B cell (primary cell): Measurements from ENCODE around the gene POLN. TPM values are rescaled to one million over a fixed set of nuclear protein-coding genes. Genes with fewer than 3 reads are reported as not detected.
A peak's percentile ranks its signal among the peaks of the same experiment; 100 is the strongest.

Experiments
- ATAC-seq: fragments of 200-7000 bp; cut with Tn5 transposase; one replicate; pipeline ENCODE4 v1.10.0; 2021; ENCODE audit warnings: low read depth, mild to moderate bottlenecking, moderate number of reproducible peaks, moderate library complexity
- CTCF ChIA-PET: fragments of 350-600 bp; sonication (Branson Sonifier 250); formaldehyde crosslinking; loops from one replicate; lab custom pipeline; 2021; ENCODE audit warnings: antibody characterized with exemption, inconsistent platforms; lab: Charles Lee
- POLR2A ChIA-PET: fragments of 350-600 bp; sonication (Branson Sonifier 250); formaldehyde crosslinking; loops from one replicate; lab custom pipeline; 2021; ENCODE audit warnings: antibody characterized with exemption; lab: Charles Lee
- DNase-seq: peaks from one replicate; pipeline ENCODE4 v3.0.0; 2013
- H2AFZ ChIP-seq: 2 replicates; pipeline ENCODE4 v1.6.1; 2012; ENCODE audit warnings: mild to moderate bottlenecking, low read depth, low read length; ENCODE audit not compliant: insufficient read depth, poor library complexity, severe bottlenecking
- H3K27ac ChIP-seq, 2 donors: 1 replicate in 1 of 2; 2 replicates in 1 of 2; pipeline ENCODE4 v1.5.1; 2012 to 2013; ENCODE audit warnings: low read length in 2 of 2, mild to moderate bottlenecking in 2 of 2, moderate library complexity in 1 of 2
- H3K27me3 ChIP-seq, 4 experiments: fragments of 200-600 bp in 1 of 4; sonication (generic) in 1 of 4; replicated peaks in 1 of 4; 1 replicate in 2 of 4; 2 replicates in 2 of 4; pipeline versions ENCODE4 v1.6.1 to v1.7.0; 2013 to 2016; ENCODE audit warnings: low read length in 3 of 4, mild to moderate bottlenecking in 2 of 4, mixed read lengths in 1 of 4, moderate library complexity in 1 of 4; ENCODE audit not compliant: insufficient read depth in 4 of 4, control insufficient read depth in 3 of 4; ENCODE audit errors: control extremely low read depth in 1 of 4
- H3K36me3 ChIP-seq, 2 experiments: replicated peaks in 1 of 2; 1 replicate in 1 of 2; 2 replicates in 1 of 2; pipeline versions ENCODE4 v1.6.1 to v1.7.1; 2013; ENCODE audit warnings: low read length in 1 of 2; ENCODE audit not compliant: insufficient read depth in 2 of 2, control insufficient read depth in 1 of 2; ENCODE audit errors: control extremely low read depth in 1 of 2, extremely low read depth in 1 of 2
- H3K4me1 ChIP-seq, 2 donors: fragments of 200-600 bp in 1 of 2; sonication (generic) in 1 of 2; 1 replicate in 1 of 2; 2 replicates in 1 of 2; pipeline versions ENCODE4 v1.5.1 to v1.6.1; 2013 to 2017; ENCODE audit warnings: low read length in 2 of 2; ENCODE audit not compliant: control insufficient read depth in 2 of 2, insufficient read depth in 2 of 2
- H3K4me2 ChIP-seq: replicated peaks from 2 replicates; pipeline ENCODE3; 2012; ENCODE audit warnings: mild to moderate bottlenecking, low read depth, low read length; ENCODE audit not compliant: poor library complexity, severe bottlenecking
- H3K4me3 ChIP-seq, 5 experiments: fragments of 200-600 bp in 1 of 5; sonication (generic) in 1 of 5; 1 replicate in 3 of 5; 2 replicates in 2 of 5; pipeline versions ENCODE4 v1.5.1 to v1.7.0; 2011 to 2016; ENCODE audit warnings: low read length in 4 of 5, mild to moderate bottlenecking in 4 of 5, low read depth in 2 of 5, control low read depth in 1 of 5, moderate library complexity in 1 of 5; ENCODE audit not compliant: insufficient read depth in 1 of 5; ENCODE audit errors: control extremely low read depth in 1 of 5, extremely low read depth in 1 of 5
- H3K79me2 ChIP-seq: fragments of 200-600 bp; sonication (generic); one replicate; pipeline ENCODE4 v1.6.0; 2016; ENCODE audit warnings: low read length; ENCODE audit not compliant: control insufficient read depth, insufficient read depth
- H3K9ac ChIP-seq: fragments of 200-600 bp; sonication (generic); 2 replicates; pipeline ENCODE4 v1.6.1; 2017; ENCODE audit warnings: mild to moderate bottlenecking, low read length, moderate library complexity
- H3K9me3 ChIP-seq, 3 donors: one replicate each; pipeline versions ENCODE4 v1.6.1 to v1.7.1; 2013; ENCODE audit warnings: low read length in 2 of 3; ENCODE audit not compliant: control insufficient read depth in 2 of 3, insufficient read depth in 1 of 3; ENCODE audit errors: control extremely low read depth in 1 of 3
- H4K20me1 ChIP-seq: 2 replicates; pipeline ENCODE4 v1.6.0; 2012; ENCODE audit warnings: mild to moderate bottlenecking, low read length; ENCODE audit not compliant: insufficient read depth, control insufficient read depth, poor library complexity, severe bottlenecking
- H3K27ac Mint-ChIP-seq: one replicate; pipeline ENCODE4 v1.8.0; 2021; ENCODE audit warnings: mixed read lengths
- H3K27me3 Mint-ChIP-seq: one replicate; pipeline ENCODE4 v1.8.0; 2021; ENCODE audit warnings: mixed read lengths
- H3K4me1 Mint-ChIP-seq: one replicate; pipeline ENCODE4 v1.8.0; 2021; ENCODE audit warnings: mixed read lengths
- H3K4me3 Mint-ChIP-seq: one replicate; pipeline ENCODE4 v1.8.0; 2021; ENCODE audit warnings: mixed read lengths
- H3K9me3 Mint-ChIP-seq: one replicate; pipeline ENCODE4 v1.8.0; 2022; ENCODE audit warnings: mixed read lengths; ENCODE audit not compliant: insufficient read depth
- EZH2 ChIP-seq: IDR thresholded peaks from 2 replicates; pipeline ENCODE4 v1.6.1; 2012; ENCODE audit warnings: borderline replicate concordance, low read depth, mild to moderate bottlenecking, moderate library complexity, low read length; ENCODE audit not compliant: insufficient read depth, poor library complexity, severe bottlenecking
- WGBS: methylation state at CpG from one replicate; pipeline ENCODE4 v1.1.5; 2013; ENCODE audit warnings: missing lambda C conversion rate; ENCODE audit not compliant: insufficient coverage; 5-methylcytosine and 5-hydroxymethylcytosine counted together
- intact Hi-C: fragments of 100-400 bp; cut with micrococcal nuclease; formaldehyde crosslinking; loops from one replicate; pipeline ENCODE4 v1.10.0; 2022
- polyA plus RNA-seq: library from polyadenylated mRNA; depleted of rRNA; stranded (reverse); fragments of >200 nt; gene quantifications from 2 replicates; pipeline ENCODE4 v1.2.3, GENCODE V29; 2012
- total RNA-seq, 2 donors: library from RNA; stranded (reverse); fragments of 120-200 nt in 1 of 2; gene quantifications; 1 replicate in 1 of 2; 2 replicates in 1 of 2; pipeline versions ENCODE4 v1.2.3 to v1.2.4, GENCODE V29; 2013 to 2022
- TF ChIP-seq, protein P1 (sequence below): fragments of 200-600 bp; IDR thresholded peaks from one replicate; pipeline ENCODE4 v1.8.0; 2022; ENCODE audit warnings: antibody characterized with exemption, mild to moderate bottlenecking

POLN gene
- total and polyA plus RNA-seq, 2 donors (not counting 1 experiment from before 2014, with no cell fraction given), result 0.73 to 1.5 TPM

DNA sequence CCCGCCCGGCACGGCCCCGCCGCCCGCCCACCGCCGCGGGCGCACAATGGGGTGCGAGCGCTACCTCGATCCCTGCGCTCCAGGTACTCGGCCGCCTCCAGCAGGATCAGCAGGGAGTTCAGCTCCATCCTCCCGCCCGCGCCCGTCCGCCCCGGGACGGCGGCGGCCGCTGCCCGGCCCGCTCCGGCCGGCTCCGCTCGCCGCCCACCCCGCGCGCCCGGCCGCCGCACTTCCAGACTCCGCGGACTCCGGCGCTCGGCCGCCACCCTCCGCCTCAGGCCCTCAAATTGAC lies 19.9 kb upstream of the POLN start, which contains the start of gene MXD4:
Gene MXD4 (minus strand): TSS at position 257 of the 292 bp plus-strand sequence. CDS start 129 bp downstream, at position 128.
- H3K27ac Mint-ChIP-seq, result peak within 1 kb of the TSS; percentile 92
- under 1% methylated on average over 46 of the region's 46 CpGs for WGBS
- H3K4me3 ChIP-seq, result peak within 1 kb of the TSS in 4 of 5 experiments; percentile 77 to 87 (median 84)

More for the DNA sequence above, 19.9 kb upstream of the POLN start, which contains the start of gene MXD4:
- Histone ChIP-seq H3K27me3 (no peaks in the 10 kb centered on the region), H3K79me2 (peaks cover 49% of the 10 kb centered on the region), H3K27ac (peak within 1 kb of the TSS; percentile 94 to 98), H4K20me1 (peaks cover 44% of the 10 kb centered on the region), H3K9me3 (no peaks in the 10 kb centered on the region), H3K9ac (peak within 1 kb of the TSS; percentile 89), H2AFZ (peak within 1 kb of the TSS; percentile 85), H3K4me1 (peaks cover 23 to 47% of the 10 kb centered on the region in 2 donors), H3K36me3 (peaks cover 0 to 19% of the 10 kb centered on the region in 2 experiments), H3K4me2 (peak within 1 kb of the TSS; percentile 99)
- intact Hi-C loops, result loop anchor here (1.0 to 10.0 kb wide), 6 partner anchors 19 to 433 kb away; partner anchors contain the start of genes FAM193A, HAUS3, POLN and RNF4
- DNase-seq (no peak), ATAC-seq (peak; percentile 0)
- peaks cover 25% of the 10 kb centered on the region for H3K4me1 Mint-ChIP-seq
- peak within 1 kb of the TSS; percentile 79 for H3K4me3 Mint-ChIP-seq
- no peak for TF ChIP-seq EZH2
- TF ChIP-seq, protein P1, sequence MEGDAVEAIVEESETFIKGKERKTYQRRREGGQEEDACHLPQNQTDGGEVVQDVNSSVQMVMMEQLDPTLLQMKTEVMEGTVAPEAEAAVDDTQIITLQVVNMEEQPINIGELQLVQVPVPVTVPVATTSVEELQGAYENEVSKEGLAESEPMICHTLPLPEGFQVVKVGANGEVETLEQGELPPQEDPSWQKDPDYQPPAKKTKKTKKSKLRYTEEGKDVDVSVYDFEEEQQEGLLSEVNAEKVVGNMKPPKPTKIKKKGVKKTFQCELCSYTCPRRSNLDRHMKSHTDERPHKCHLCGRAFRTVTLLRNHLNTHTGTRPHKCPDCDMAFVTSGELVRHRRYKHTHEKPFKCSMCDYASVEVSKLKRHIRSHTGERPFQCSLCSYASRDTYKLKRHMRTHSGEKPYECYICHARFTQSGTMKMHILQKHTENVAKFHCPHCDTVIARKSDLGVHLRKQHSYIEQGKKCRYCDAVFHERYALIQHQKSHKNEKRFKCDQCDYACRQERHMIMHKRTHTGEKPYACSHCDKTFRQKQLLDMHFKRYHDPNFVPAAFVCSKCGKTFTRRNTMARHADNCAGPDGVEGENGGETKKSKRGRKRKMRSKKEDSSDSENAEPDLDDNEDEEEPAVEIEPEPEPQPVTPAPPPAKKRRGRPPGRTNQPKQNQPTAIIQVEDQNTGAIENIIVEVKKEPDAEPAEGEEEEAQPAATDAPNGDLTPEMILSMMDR, result no peak
- ChIA-PET POLR2A (interaction anchor here (0.7 to 3.0 kb wide), 9 partner anchors 10 to 252 kb away, joined by 3 to 20 read pairs (median 5); partner anchors contain the start of genes CFAP99, HAUS3, POLN and RNF4), CTCF (interaction anchor here (0.9 to 1.6 kb wide), 4 partner anchors 18 to 157 kb away, joined by 3 to 7 read pairs (median 4); partner anchors contain the start of genes CFAP99 and ZFYVE28)
- H3K27me3 Mint-ChIP-seq, result no peaks in the 10 kb centered on the region
- H3K9me3 Mint-ChIP-seq, result no peaks in the 10 kb centered on the region
